DOHH2 (cell line): Measurements from ENCODE around the gene MBD4.

Experiments
- EZH2phosphoT487 ChIP-seq: fragments of 200-600 bp; sonication (generic); IDR thresholded peaks from 2 replicates; pipeline ENCODE4 v1.6.1; 2017; ENCODE audit warnings: borderline replicate concordance, mild to moderate bottlenecking, antibody characterized with exemption, low read length, moderate library complexity, mixed read lengths
- TF ChIP-seq, protein P1 (sequence below): fragments of 200-600 bp; sonication (generic); IDR thresholded peaks from one replicate; pipeline ENCODE4 v1.5.1; 2014; ENCODE audit warnings: antibody characterized with exemption, mild to moderate bottlenecking, low read depth, low read length; ENCODE audit not compliant: poor library complexity, severe bottlenecking

DNA sequence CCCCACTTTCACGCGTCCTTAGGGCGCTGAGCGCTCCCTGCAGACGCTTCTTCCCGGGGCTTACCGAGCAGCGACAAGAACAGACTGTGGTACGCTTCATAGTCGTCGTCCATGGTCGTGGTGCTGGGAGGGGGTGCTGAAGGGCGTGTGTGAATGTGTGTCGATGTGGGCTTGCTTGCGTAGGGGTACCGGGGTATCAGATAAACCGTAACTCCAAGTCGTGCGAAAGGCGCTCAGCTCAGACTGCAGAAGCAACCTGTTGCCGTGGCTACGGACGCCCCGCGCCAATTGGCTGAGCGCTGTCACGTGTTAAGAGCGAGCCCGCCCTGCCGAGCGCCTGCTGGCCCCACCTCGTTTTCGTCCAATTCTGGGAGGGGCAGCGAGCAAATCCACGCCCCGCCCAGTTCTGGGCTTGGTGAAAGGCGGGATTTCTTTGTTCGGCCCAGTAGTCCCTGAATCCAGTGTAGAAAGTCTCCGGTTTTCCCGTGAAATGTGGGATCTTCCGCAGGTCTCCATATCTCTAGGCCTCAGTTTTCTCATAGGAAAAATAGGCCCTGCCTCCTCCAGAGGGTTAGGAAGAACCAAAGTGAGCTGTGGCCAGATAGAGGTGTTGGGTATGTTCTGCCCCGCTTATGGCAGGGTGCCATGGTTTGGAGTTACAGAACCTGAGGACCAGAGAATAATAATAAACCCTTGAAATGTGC lies 11.2 kb downstream of the MBD4 start, which contains the start of gene EFCAB12:
- TF ChIP-seq, protein P1, sequence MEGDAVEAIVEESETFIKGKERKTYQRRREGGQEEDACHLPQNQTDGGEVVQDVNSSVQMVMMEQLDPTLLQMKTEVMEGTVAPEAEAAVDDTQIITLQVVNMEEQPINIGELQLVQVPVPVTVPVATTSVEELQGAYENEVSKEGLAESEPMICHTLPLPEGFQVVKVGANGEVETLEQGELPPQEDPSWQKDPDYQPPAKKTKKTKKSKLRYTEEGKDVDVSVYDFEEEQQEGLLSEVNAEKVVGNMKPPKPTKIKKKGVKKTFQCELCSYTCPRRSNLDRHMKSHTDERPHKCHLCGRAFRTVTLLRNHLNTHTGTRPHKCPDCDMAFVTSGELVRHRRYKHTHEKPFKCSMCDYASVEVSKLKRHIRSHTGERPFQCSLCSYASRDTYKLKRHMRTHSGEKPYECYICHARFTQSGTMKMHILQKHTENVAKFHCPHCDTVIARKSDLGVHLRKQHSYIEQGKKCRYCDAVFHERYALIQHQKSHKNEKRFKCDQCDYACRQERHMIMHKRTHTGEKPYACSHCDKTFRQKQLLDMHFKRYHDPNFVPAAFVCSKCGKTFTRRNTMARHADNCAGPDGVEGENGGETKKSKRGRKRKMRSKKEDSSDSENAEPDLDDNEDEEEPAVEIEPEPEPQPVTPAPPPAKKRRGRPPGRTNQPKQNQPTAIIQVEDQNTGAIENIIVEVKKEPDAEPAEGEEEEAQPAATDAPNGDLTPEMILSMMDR, result no peak
- no peak for TF ChIP-seq EZH2phosphoT487
